Central memory CD8-positive, alpha-beta T cell (primary cell): ENCODE data around the gene LIG4.
"Not testable (repeated sequence)": the region's sequence is repeated elsewhere in the genome, so short reads cannot be mapped to it uniquely, and the experiment has no call there.

Experiments
- ATAC-seq: fragments of 150-1000 bp; cut with Tn5 transposase; replicated peaks from 2 replicates; pipeline ENCODE4 v1.10.0; 2022; ENCODE audit warnings: mild to moderate bottlenecking, moderate FRiP score, moderate number of reproducible peaks; ENCODE audit not compliant: poor library complexity, severe bottlenecking; ENCODE audit errors: extremely low read depth
- DNase-seq, 2 donors: peaks; one replicate each; pipeline ENCODE4 v3.0.0; 2021; ENCODE audit warnings: low spot score in 2 of 2
- H3K27ac Mint-ChIP-seq: one replicate; pipeline ENCODE4 v1.8.0; 2022; ENCODE audit warnings: low read depth, mild to moderate bottlenecking, moderate library complexity, mixed read lengths
- H3K27me3 Mint-ChIP-seq: one replicate; pipeline ENCODE4 v1.8.0; 2022; ENCODE audit warnings: mixed read lengths
- H3K36me3 Mint-ChIP-seq: one replicate; pipeline ENCODE4 v1.8.0; 2022; ENCODE audit warnings: mild to moderate bottlenecking, moderate library complexity, mixed read lengths; ENCODE audit not compliant: insufficient read depth
- H3K4me1 Mint-ChIP-seq: one replicate; pipeline ENCODE4 v1.8.0; 2022; ENCODE audit warnings: mixed read lengths
- H3K4me3 Mint-ChIP-seq: one replicate; pipeline ENCODE4 v1.8.0; 2022; ENCODE audit warnings: mild to moderate bottlenecking, moderate library complexity, mixed read lengths
- H3K9me3 Mint-ChIP-seq: one replicate; pipeline ENCODE4 v1.8.0; 2022; ENCODE audit warnings: mixed read lengths

Gene LIG4

GRCh38 chr13:108217307-108218043, 2.1 kb upstream of the LIG4 start:
- Mint-ChIP-seq H3K36me3 (peaks cover 24% of the 10 kb centered on the region), H3K4me1 (peaks cover 31% of the 10 kb centered on the region), H3K4me3 (peak overlapping the region; percentile 99), H3K27ac (peak overlapping the region; percentile 98)
- not testable (repeated sequence) for ATAC-seq, H3K27me3 Mint-ChIP-seq, DNase-seq, H3K9me3 Mint-ChIP-seq

GRCh38 chr13:108214441-108215271, 680 bp downstream of the LIG4 start:
- peaks cover 22% of the 10 kb centered on the region for H3K4me1 Mint-ChIP-seq
- ATAC-seq (no peak), DNase-seq (no peak)
- no peaks in the 10 kb centered on the region for H3K27me3 Mint-ChIP-seq
- H3K4me3 Mint-ChIP-seq, result peak overlapping the region; percentile 77
- H3K9me3 Mint-ChIP-seq, result peaks cover under 1% of the 10 kb centered on the region
- peaks cover 27% of the 10 kb centered on the region for H3K36me3 Mint-ChIP-seq
- H3K27ac Mint-ChIP-seq, result peak overlapping the region; percentile 88

GRCh38 chr13:108213946-108214345, 1.4 kb downstream of the LIG4 start:
- peak overlapping the region; percentile 77 for H3K4me3 Mint-ChIP-seq
- H3K9me3 Mint-ChIP-seq, result peaks cover 7% of the 10 kb centered on the region
- peak overlapping the region; percentile 88 for H3K27ac Mint-ChIP-seq
- H3K27me3 Mint-ChIP-seq, result no peaks in the 10 kb centered on the region
- peaks cover 15% of the 10 kb centered on the region for H3K4me1 Mint-ChIP-seq
- peaks cover 27% of the 10 kb centered on the region for H3K36me3 Mint-ChIP-seq
- DNase-seq, result no peak
- no peak for ATAC-seq

GRCh38 chr13:108212886-108213285, 2.5 kb downstream of the LIG4 start:
- ATAC-seq (no peak), DNase-seq (no peak)
- Mint-ChIP-seq H3K27ac (no peak overlapping the region), H3K4me3 (no peak overlapping the region), H3K27me3 (no peaks in the 10 kb centered on the region), H3K4me1 (peaks cover 9% of the 10 kb centered on the region), H3K36me3 (peaks cover 18% of the 10 kb centered on the region), H3K9me3 (peaks cover 12% of the 10 kb centered on the region)

GRCh38 chr13:108210551-108210950, 4.8 kb downstream of the LIG4 start:
- Mint-ChIP-seq H3K27me3 (peaks cover 2% of the 10 kb centered on the region), H3K4me3 (no peak overlapping the region), H3K36me3 (peaks cover 10% of the 10 kb centered on the region), H3K27ac (no peak overlapping the region), H3K4me1 (peaks cover 9% of the 10 kb centered on the region), H3K9me3 (peaks cover 12% of the 10 kb centered on the region)
- no peak for DNase-seq
- ATAC-seq, result no peak

GRCh38 chr13:108200781-108201398, 14.4 kb downstream of the LIG4 start:
- DNase-seq (no peak), ATAC-seq (no peak)
- H3K9me3 Mint-ChIP-seq, result no peaks in the 10 kb centered on the region
- peaks cover 63% of the 10 kb centered on the region for H3K27me3 Mint-ChIP-seq
- no peaks in the 10 kb centered on the region for H3K4me1 Mint-ChIP-seq
- H3K36me3 Mint-ChIP-seq, result no peaks in the 10 kb centered on the region
- no peak overlapping the region for H3K27ac Mint-ChIP-seq
- H3K4me3 Mint-ChIP-seq, result no peak overlapping the region

- ATAC-seq, result no peak
- no peaks in the 10 kb centered on the region for H3K4me1 Mint-ChIP-seq
- peaks cover 45% of the 10 kb centered on the region for H3K27me3 Mint-ChIP-seq
- no peaks in the 10 kb centered on the region for H3K9me3 Mint-ChIP-seq
- DNase-seq, result no peak
- no peak overlapping the region for H3K4me3 Mint-ChIP-seq
- no peaks in the 10 kb centered on the region for H3K36me3 Mint-ChIP-seq
- no peak overlapping the region for H3K27ac Mint-ChIP-seq
These were observed 19.5 kb downstream of the LIG4 start for GRCh38 chr13:108195861-108196260.

- Mint-ChIP-seq H3K27me3 (peaks cover 51% of the 10 kb centered on the region), H3K27ac (no peak overlapping the region), H3K36me3 (no peaks in the 10 kb centered on the region), H3K4me3 (no peak overlapping the region), H3K4me1 (no peaks in the 10 kb centered on the region), H3K9me3 (no peaks in the 10 kb centered on the region)
- DNase-seq (no peak), ATAC-seq (no peak)
These were observed 20.2 kb downstream of the LIG4 start for GRCh38 chr13:108195146-108195545.

GRCh38 chr13:108194435-108194936, 20.9 kb downstream of the LIG4 start:
- no peaks in the 10 kb centered on the region for H3K9me3 Mint-ChIP-seq
- H3K4me1 Mint-ChIP-seq, result no peaks in the 10 kb centered on the region
- H3K36me3 Mint-ChIP-seq, result no peaks in the 10 kb centered on the region
- H3K4me3 Mint-ChIP-seq, result no peak overlapping the region
- H3K27ac Mint-ChIP-seq, result no peak overlapping the region
- peaks cover 51% of the 10 kb centered on the region for H3K27me3 Mint-ChIP-seq
- ATAC-seq (no peak), DNase-seq (no peak)

GRCh38 chr13:108193806-108194205, 21.5 kb downstream of the LIG4 start:
- Mint-ChIP-seq H3K27ac (no peak overlapping the region), H3K27me3 (peaks cover 51% of the 10 kb centered on the region), H3K4me1 (no peaks in the 10 kb centered on the region), H3K4me3 (no peak overlapping the region), H3K9me3 (no peaks in the 10 kb centered on the region), H3K36me3 (no peaks in the 10 kb centered on the region)
- DNase-seq, result no peak
- ATAC-seq, result no peak

- peaks cover 39% of the 10 kb centered on the region for H3K27me3 Mint-ChIP-seq
- no peaks in the 10 kb centered on the region for H3K36me3 Mint-ChIP-seq
- H3K4me1 Mint-ChIP-seq, result no peaks in the 10 kb centered on the region
- no peak for ATAC-seq
- H3K4me3 Mint-ChIP-seq, result no peak overlapping the region
- no peak overlapping the region for H3K27ac Mint-ChIP-seq
- H3K9me3 Mint-ChIP-seq, result no peaks in the 10 kb centered on the region
- DNase-seq, result no peak
These were observed 24.4 kb downstream of the LIG4 start for GRCh38 chr13:108190897-108191296.

GRCh38 chr13:108188260-108188659, 27.1 kb downstream of the LIG4 start:
- peaks cover 29% of the 10 kb centered on the region for H3K27me3 Mint-ChIP-seq
- DNase-seq, result no peak
- H3K4me1 Mint-ChIP-seq, result no peaks in the 10 kb centered on the region
- no peak overlapping the region for H3K27ac Mint-ChIP-seq
- H3K4me3 Mint-ChIP-seq, result no peak overlapping the region
- no peaks in the 10 kb centered on the region for H3K9me3 Mint-ChIP-seq
- no peak for ATAC-seq
- no peaks in the 10 kb centered on the region for H3K36me3 Mint-ChIP-seq
